Measurements from ENCODE around the gene CST7. TPM values are rescaled to one million over a fixed set of nuclear protein-coding genes. Genes with fewer than 3 reads are reported as not detected.

Gene CST7
- total RNA-seq, 1 donor from 2014 or later = 1.0 TPM

GRCh38 chr20:24992487-24993205 lies 43.6 kb downstream of the CST7 start, which contains the start of gene APMAP:
APMAP (minus strand) TSS chr20:24992751; CDS start chr20:24992688, 63 bp downstream.
- peak within 1 kb of the TSS; percentile 92 for H3K27ac ChIP-seq (ENCODE audit: low read depth, low read length)
- peaks cover 34 to 65% (median 47%) of the 10 kb centered on the region in 3 donors for H3K4me1 ChIP-seq (ENCODE audit: control insufficient read depth in 3 of 3, insufficient read depth in 3 of 3, low read length in 3 of 3)
- H3K4me3 ChIP-seq (ENCODE audit: low read length in 3 of 3) = peak within 1 kb of the TSS; percentile 94
- no peaks in the 10 kb centered on the region for H3K9me3 ChIP-seq (ENCODE audit: control insufficient read depth in 3 of 3, low read length in 3 of 3)
- no peaks in the 10 kb centered on the region for H3K36me3 ChIP-seq (ENCODE audit: control insufficient read depth in 3 of 3, insufficient read depth in 3 of 3, low read length in 3 of 3)
- H3K9ac ChIP-seq (ENCODE audit: low read depth in 1 of 3, low read length in 3 of 3) = peak within 1 kb of the TSS; percentile 93 to 95 (median 93)
- no peaks in the 10 kb centered on the region for H3K27me3 ChIP-seq (ENCODE audit: control insufficient read depth in 3 of 3, insufficient read depth in 3 of 3, low read length in 3 of 3)

- peak overlapping the region; percentile 92 for H3K27ac ChIP-seq (ENCODE audit: low read depth, low read length)
Observed at GRCh38 chr20:24993337-24994185, 44.5 kb downstream of the CST7 start.

GRCh38 chr20:24994186-24994465 lies 45.1 kb downstream of the CST7 start:
- H3K4me3 ChIP-seq (ENCODE audit: low read length in 3 of 3) = no peak overlapping the region
- no peaks in the 10 kb centered on the region for H3K36me3 ChIP-seq (ENCODE audit: control insufficient read depth in 3 of 3, insufficient read depth in 3 of 3, low read length in 3 of 3)
- H3K9ac ChIP-seq (ENCODE audit: low read depth in 1 of 3, low read length in 3 of 3) = peak overlapping the region in 1 of 3 donors; percentile 77
- no peaks in the 10 kb centered on the region for H3K27me3 ChIP-seq (ENCODE audit: control insufficient read depth in 3 of 3, insufficient read depth in 3 of 3, low read length in 3 of 3)
- H3K9me3 ChIP-seq (ENCODE audit: control insufficient read depth in 3 of 3, low read length in 3 of 3) = no peaks in the 10 kb centered on the region
- peaks cover 31 to 69% (median 50%) of the 10 kb centered on the region in 3 donors for H3K4me1 ChIP-seq (ENCODE audit: control insufficient read depth in 3 of 3, insufficient read depth in 3 of 3, low read length in 3 of 3)
- no peak overlapping the region for H3K27ac ChIP-seq (ENCODE audit: low read depth, low read length)

More at GRCh38 chr20:24993337-24994185, 44.5 kb downstream of the CST7 start:
- Histone ChIP-seq H3K9me3 (ENCODE audit: control insufficient read depth in 3 of 3, low read length in 3 of 3) (no peaks in the 10 kb centered on the region), H3K4me1 (ENCODE audit: control insufficient read depth in 3 of 3, insufficient read depth in 3 of 3, low read length in 3 of 3) (peaks cover 31 to 69% (median 50%) of the 10 kb centered on the region in 3 donors), H3K36me3 (ENCODE audit: control insufficient read depth in 3 of 3, insufficient read depth in 3 of 3, low read length in 3 of 3) (no peaks in the 10 kb centered on the region), H3K27me3 (ENCODE audit: control insufficient read depth in 3 of 3, insufficient read depth in 3 of 3, low read length in 3 of 3) (no peaks in the 10 kb centered on the region), H3K4me3 (ENCODE audit: low read length in 3 of 3) (peak overlapping the region; percentile 94), H3K9ac (ENCODE audit: low read depth in 1 of 3, low read length in 3 of 3) (peak overlapping the region in 2 of 3 donors; percentile 93)

GRCh38 chr20:24994470-24995368 lies 45.6 kb downstream of the CST7 start:
- no peaks in the 10 kb centered on the region for H3K36me3 ChIP-seq (ENCODE audit: control insufficient read depth in 3 of 3, insufficient read depth in 3 of 3, low read length in 3 of 3)
- no peaks in the 10 kb centered on the region for H3K27me3 ChIP-seq (ENCODE audit: control insufficient read depth in 3 of 3, insufficient read depth in 3 of 3, low read length in 3 of 3)
- H3K27ac ChIP-seq (ENCODE audit: low read depth, low read length) = no peak overlapping the region
- H3K9ac ChIP-seq (ENCODE audit: low read depth in 1 of 3, low read length in 3 of 3) = peak overlapping the region in 1 of 3 donors; percentile 77
- peaks cover 31 to 72% (median 52%) of the 10 kb centered on the region in 3 donors for H3K4me1 ChIP-seq (ENCODE audit: control insufficient read depth in 3 of 3, insufficient read depth in 3 of 3, low read length in 3 of 3)
- H3K9me3 ChIP-seq (ENCODE audit: control insufficient read depth in 3 of 3, low read length in 3 of 3) = no peaks in the 10 kb centered on the region
- peak overlapping the region; percentile 41 to 63 (median 53) for H3K4me3 ChIP-seq (ENCODE audit: low read length in 3 of 3)

- Histone ChIP-seq H3K4me1 (ENCODE audit: control insufficient read depth in 3 of 3, insufficient read depth in 3 of 3, low read length in 3 of 3) (peaks cover 34 to 80% (median 62%) of the 10 kb centered on the region in 3 donors), H3K27me3 (ENCODE audit: control insufficient read depth in 3 of 3, insufficient read depth in 3 of 3, low read length in 3 of 3) (no peaks in the 10 kb centered on the region), H3K4me3 (ENCODE audit: low read length in 3 of 3) (no peak overlapping the region), H3K36me3 (ENCODE audit: control insufficient read depth in 3 of 3, insufficient read depth in 3 of 3, low read length in 3 of 3) (no peaks in the 10 kb centered on the region), H3K9me3 (ENCODE audit: control insufficient read depth in 3 of 3, low read length in 3 of 3) (no peaks in the 10 kb centered on the region), H3K27ac (ENCODE audit: low read depth, low read length) (no peak overlapping the region), H3K9ac (ENCODE audit: low read depth in 1 of 3, low read length in 3 of 3) (no peak overlapping the region)
Observed at GRCh38 chr20:24995741-24996448, 46.8 kb downstream of the CST7 start.

GRCh38 chr20:24996449-24997377 lies 47.6 kb downstream of the CST7 start:
- no peaks in the 10 kb centered on the region for H3K27me3 ChIP-seq (ENCODE audit: control insufficient read depth in 3 of 3, insufficient read depth in 3 of 3, low read length in 3 of 3)
- H3K9ac ChIP-seq (ENCODE audit: low read depth in 1 of 3, low read length in 3 of 3) = no peak overlapping the region
- no peaks in the 10 kb centered on the region for H3K9me3 ChIP-seq (ENCODE audit: control insufficient read depth in 3 of 3, low read length in 3 of 3)
- H3K4me3 ChIP-seq (ENCODE audit: low read length in 3 of 3) = no peak overlapping the region
- no peaks in the 10 kb centered on the region for H3K36me3 ChIP-seq (ENCODE audit: control insufficient read depth in 3 of 3, insufficient read depth in 3 of 3, low read length in 3 of 3)
- H3K4me1 ChIP-seq (ENCODE audit: control insufficient read depth in 3 of 3, insufficient read depth in 3 of 3, low read length in 3 of 3) = peaks cover 27 to 72% (median 57%) of the 10 kb centered on the region in 3 donors
- no peak overlapping the region for H3K27ac ChIP-seq (ENCODE audit: low read depth, low read length)

- Histone ChIP-seq H3K36me3 (ENCODE audit: control insufficient read depth in 3 of 3, insufficient read depth in 3 of 3, low read length in 3 of 3) (peaks cover 0 to 3% (median 0%) of the 10 kb centered on the region in 3 donors), H3K27ac (ENCODE audit: low read depth, low read length) (no peak overlapping the region), H3K9ac (ENCODE audit: low read depth in 1 of 3, low read length in 3 of 3) (peak overlapping the region in 1 of 3 donors; percentile 54), H3K4me1 (ENCODE audit: control insufficient read depth in 3 of 3, insufficient read depth in 3 of 3, low read length in 3 of 3) (peaks cover 20 to 61% (median 52%) of the 10 kb centered on the region in 3 donors), H3K4me3 (ENCODE audit: low read length in 3 of 3) (no peak overlapping the region), H3K9me3 (ENCODE audit: control insufficient read depth in 3 of 3, low read length in 3 of 3) (no peaks in the 10 kb centered on the region), H3K27me3 (ENCODE audit: control insufficient read depth in 3 of 3, insufficient read depth in 3 of 3, low read length in 3 of 3) (no peaks in the 10 kb centered on the region)
Observed at GRCh38 chr20:24998121-24998520, 49.1 kb downstream of the CST7 start.

GRCh38 chr20:24998631-24999445 lies 49.8 kb downstream of the CST7 start:
- H3K9me3 ChIP-seq (ENCODE audit: control insufficient read depth in 3 of 3, low read length in 3 of 3) = no peaks in the 10 kb centered on the region
- H3K27me3 ChIP-seq (ENCODE audit: control insufficient read depth in 3 of 3, insufficient read depth in 3 of 3, low read length in 3 of 3) = no peaks in the 10 kb centered on the region
- H3K4me3 ChIP-seq (ENCODE audit: low read length in 3 of 3) = no peak overlapping the region
- peak overlapping the region in 1 of 3 donors; percentile 54 for H3K9ac ChIP-seq (ENCODE audit: low read depth in 1 of 3, low read length in 3 of 3)
- H3K4me1 ChIP-seq (ENCODE audit: control insufficient read depth in 3 of 3, insufficient read depth in 3 of 3, low read length in 3 of 3) = peaks cover 17 to 57% (median 50%) of the 10 kb centered on the region in 3 donors
- H3K36me3 ChIP-seq (ENCODE audit: control insufficient read depth in 3 of 3, insufficient read depth in 3 of 3, low read length in 3 of 3) = peaks cover 0 to 5% (median 3%) of the 10 kb centered on the region in 3 donors
- no peak overlapping the region for H3K27ac ChIP-seq (ENCODE audit: low read depth, low read length)

Data from skeletal muscle tissue (tissue), 4 donors.